ENCODE measurements around the gene FANCE.

DNA sequence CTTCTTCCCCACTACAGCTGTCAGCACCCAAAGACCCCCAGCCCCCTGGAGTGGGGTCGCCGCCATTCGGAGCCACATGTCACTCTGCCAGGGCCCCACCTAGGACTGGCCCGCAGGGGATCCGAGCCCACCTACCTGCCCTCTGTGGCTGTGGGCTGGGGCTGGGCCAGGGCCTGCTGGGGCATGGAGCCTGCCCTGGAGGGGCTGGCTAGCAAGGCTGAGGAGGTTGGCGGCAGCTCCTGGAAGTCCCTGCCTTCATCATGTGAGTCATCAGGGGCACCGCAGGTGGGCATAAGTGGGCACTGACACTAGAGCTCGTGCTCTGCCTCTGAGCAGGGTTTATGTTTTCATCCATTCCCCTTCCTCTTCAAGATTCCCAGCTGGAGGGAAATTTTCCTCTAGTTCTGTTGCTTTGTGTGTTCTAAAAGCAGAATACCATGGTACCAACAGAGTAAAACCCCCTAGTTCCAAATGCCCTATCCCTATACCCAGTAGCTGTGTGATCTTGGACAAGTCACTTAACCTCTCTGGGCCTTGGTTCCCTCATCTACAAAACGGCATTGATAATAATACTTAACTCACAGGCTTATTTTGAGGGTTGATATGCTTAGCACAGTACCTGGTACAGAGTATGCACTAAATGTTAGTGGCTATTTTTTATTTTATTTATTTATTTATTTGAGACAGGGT, 8.7 kb upstream of the FANCE start:
- TF ChIP-seq CTCF (IDR thresholded peaks at IDR 0.05) (no peak), EZH2 (IDR thresholded peaks at IDR 0.05) (no peak), EZH2phosphoT487 (IDR thresholded peaks at IDR 0.05) (no peak)

Data from neural progenitor cell (in vitro differentiated cells).